K562 treated with DMSO at 1 percent for 12 hours (cell line): Measurements from ENCODE around the gene KLHL36. TPM values are rescaled to one million over a fixed set of nuclear protein-coding genes. Genes with fewer than 3 reads are reported as not detected.

ENCODE experiments used
- total RNA-seq: library from RNA; unstranded; fragments of 300-600 nt; gene quantifications from 2 replicates; pipeline ENCODE4 v1.2.3, GENCODE V29; 2022; ENCODE audit not compliant: insufficient read depth

KLHL36 gene
- 24.3 and 50.6 TPM in 2 replicates for total RNA-seq

DNA sequence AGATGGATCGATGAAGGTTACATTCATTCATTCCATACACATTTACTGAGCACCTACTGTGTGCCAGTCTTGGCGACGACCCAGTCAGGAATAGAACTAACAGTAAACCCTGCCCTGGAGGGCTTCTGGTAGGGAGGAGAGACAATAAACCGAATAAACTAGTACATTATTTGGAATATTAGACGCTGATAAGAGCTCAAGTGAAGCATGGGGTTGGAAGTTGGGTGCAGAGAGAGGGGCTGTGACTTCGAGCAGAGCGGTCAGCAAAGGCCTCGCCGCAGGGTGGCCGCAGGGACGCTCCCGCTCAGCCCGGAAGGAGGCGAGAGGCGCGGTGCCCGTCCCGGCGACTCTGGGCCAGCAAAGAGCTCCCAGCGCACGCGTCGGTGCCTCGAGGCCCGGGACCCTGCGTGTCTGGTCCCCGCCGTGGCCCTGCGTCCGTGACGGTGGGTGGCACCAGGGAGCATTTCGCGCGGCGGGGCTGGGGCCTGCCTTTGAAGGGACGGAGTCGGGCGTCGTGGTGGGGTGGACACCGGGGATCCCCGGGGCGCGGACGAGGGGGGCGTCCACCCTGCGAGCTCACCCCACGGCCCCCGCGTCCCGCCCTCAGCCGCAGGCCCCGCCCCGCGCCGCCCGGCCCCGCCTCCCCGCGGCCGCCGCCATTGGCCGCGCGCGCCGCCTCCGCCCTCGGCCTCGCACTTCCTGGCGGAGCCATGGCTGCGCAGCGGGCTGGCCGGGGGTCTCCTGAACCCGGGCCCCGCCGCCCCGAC, at the start of gene KLHL36:
Gene KLHL36 (plus strand): TSS at position 684 of the 767 bp plus-strand sequence. CDS start 2,357 bp downstream, outside the sequence.

DNA sequence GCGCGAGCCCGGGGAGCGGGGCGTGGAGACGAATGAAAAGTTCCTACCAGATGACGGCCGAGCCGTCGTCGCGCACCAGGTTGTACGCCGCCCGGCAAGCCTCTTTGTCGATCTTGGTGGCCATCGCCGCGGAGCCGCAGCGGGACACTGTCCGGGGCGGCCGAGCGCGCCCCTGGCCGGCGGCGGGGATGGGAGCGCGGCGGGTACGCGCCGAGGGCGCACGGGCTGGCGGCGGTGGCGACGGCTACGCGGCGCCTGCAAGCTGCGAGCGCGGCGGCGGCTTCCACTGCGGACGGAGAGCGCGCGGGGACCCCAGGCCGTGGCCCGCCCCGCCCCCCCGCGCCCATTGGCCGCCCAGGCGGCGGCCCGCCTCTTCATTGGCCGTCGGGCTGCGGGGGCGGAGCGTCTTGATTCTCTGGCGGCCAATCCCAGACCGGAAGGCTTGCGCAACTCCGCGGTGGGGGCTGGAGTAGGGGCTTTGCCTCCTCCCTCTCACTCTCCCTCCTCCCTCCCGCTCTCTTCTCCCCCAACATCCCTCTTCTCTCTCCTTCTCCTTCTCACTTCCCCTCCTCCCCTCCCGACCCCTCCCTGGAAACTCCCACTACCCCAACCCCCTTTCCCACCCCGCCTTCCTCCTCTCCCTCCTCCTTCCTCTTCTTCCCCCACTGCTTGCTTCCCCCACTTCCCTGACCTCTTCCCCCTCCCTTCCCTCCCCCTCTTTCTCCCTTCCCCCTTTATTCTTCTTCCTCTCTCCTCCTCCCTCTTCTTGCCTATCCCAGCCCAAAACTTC, 30.3 kb upstream of the KLHL36 start, which contains the start of gene COTL1:
Gene COTL1 (minus strand): TSS at position 288 of the 790 bp plus-strand sequence. CDS start 164 bp downstream, at position 124.

DNA sequence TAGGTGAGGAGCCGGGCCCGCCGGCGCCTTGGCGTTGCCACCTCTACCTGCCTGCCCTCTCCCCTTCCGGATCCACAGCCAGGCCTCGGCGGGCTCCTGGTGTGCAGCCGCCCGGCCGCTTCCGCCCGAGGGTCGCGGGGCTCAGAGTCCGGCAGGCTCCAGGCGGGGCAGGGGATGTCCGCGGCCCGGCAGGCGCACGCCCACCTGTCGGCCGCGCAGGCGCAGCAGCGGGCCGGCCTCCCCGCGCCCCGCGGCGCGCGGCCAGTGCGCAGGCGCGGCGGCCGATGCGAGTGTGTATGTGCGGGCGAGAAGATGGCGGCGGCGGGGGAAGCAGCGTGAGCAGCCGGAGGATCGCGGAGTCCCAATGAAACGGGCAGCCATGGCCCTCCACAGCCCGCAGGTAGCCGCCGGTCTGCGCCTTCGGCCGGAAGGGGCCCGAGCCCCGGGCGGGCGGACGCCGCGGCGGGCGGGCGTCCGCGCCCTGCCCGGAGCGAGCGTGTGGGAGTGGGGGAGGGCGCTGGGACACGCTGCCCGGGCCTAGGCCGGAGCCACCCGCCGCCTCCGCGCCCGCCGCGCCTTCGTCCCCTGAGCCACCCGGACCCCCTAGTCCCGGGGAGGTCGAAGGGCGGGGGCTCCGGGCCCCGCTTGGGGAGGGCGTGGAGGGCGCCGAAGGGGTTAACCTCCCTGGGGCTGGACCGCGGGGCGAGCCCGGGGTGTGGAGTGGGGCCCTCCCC, 51.6 kb downstream of the KLHL36 start, which contains the start of gene USP10:
Gene USP10 (plus strand): TSS at position 289 of the 734 bp plus-strand sequence. CDS start 91 bp downstream, at position 380.

Other genes starting within 250 kb of the KLHL36 start
- gene MEAK7, start 143.9 kb upstream of the KLHL36 start, total RNA-seq = 4.0 and 11.2 TPM in 2 replicates
- gene COTL1, start 30.4 kb upstream of the KLHL36 start, total RNA-seq = 98.7 and 133 TPM in 2 replicates
- 41.0 and 95.0 TPM in 2 replicates for gene USP10, start 51.5 kb downstream of the KLHL36 start, total RNA-seq
- gene CRISPLD2, start 171.5 kb downstream of the KLHL36 start, total RNA-seq = 0.16 and 0.46 TPM in 2 replicates